HUES64 (cell line): Measurements from ENCODE around the gene FAM53B.
A peak's percentile ranks its signal among the peaks of the same experiment; 100 is the strongest.
"Not testable (repeated sequence)": the region's sequence is repeated elsewhere in the genome, so short reads cannot be mapped to it uniquely, and the experiment has no call there.

Source experiments
- H3K27ac ChIP-seq: 2 replicates; pipeline ENCODE4 v1.7.0; 2013; ENCODE audit warnings: low read depth, low read length, inconsistent platforms
- H3K27me3 ChIP-seq: 2 replicates; pipeline ENCODE4 v1.6.1; 2013; ENCODE audit warnings: mild to moderate bottlenecking, low read length; ENCODE audit not compliant: insufficient read depth
- H3K36me3 ChIP-seq: 2 replicates; pipeline ENCODE4 v1.6.1; 2013; ENCODE audit warnings: mild to moderate bottlenecking, low read length; ENCODE audit not compliant: insufficient read depth
- H3K4me1 ChIP-seq: 2 replicates; pipeline ENCODE4 v1.6.1; 2013; ENCODE audit warnings: mild to moderate bottlenecking, low read length, moderate library complexity; ENCODE audit not compliant: insufficient read depth
- H3K4me3 ChIP-seq: 2 replicates; pipeline ENCODE4 v1.5.1; 2013; ENCODE audit warnings: mild to moderate bottlenecking, low read length, moderate library complexity
- H3K9ac ChIP-seq: 2 replicates; pipeline ENCODE4 v1.6.1; 2013; ENCODE audit warnings: mild to moderate bottlenecking, low read depth, low read length
- H3K9me3 ChIP-seq: 2 replicates; pipeline ENCODE4 v1.6.1; 2013; ENCODE audit warnings: low read depth, low read length; ENCODE audit not compliant: insufficient read depth
- WGBS: fragments of 150-250, 120-280 bp; methylation state at CpG from one replicate; pipeline ENCODE4 v1.1.7; 2013; ENCODE audit warnings: missing lambda C conversion rate; 5-methylcytosine and 5-hydroxymethylcytosine counted together

The FAM53B gene

GRCh38 chr10:124754227-124754626, 10.0 kb upstream of the FAM53B start:
- H3K9ac ChIP-seq: no peak overlapping the region
- 97% methylated on average over 5 of the region's 5 CpGs for WGBS
- no peak overlapping the region for H3K27ac ChIP-seq
- H3K4me1 ChIP-seq: peaks cover 37% of the 10 kb centered on the region
- peaks cover 41% of the 10 kb centered on the region for H3K36me3 ChIP-seq
- H3K27me3 ChIP-seq: no peaks in the 10 kb centered on the region
- H3K4me3 ChIP-seq: no peak overlapping the region
- no peaks in the 10 kb centered on the region for H3K9me3 ChIP-seq

GRCh38 chr10:124748953-124749645, 4.9 kb upstream of the FAM53B start:
- Histone ChIP-seq H3K9me3 (no peaks in the 10 kb centered on the region), H3K27ac (no peak overlapping the region), H3K4me1 (peaks cover 14% of the 10 kb centered on the region; the same call in 1 of the 2 replicates), H3K36me3 (peaks cover 21% of the 10 kb centered on the region), H3K27me3 (no peaks in the 10 kb centered on the region), H3K9ac (no peak overlapping the region), H3K4me3 (no peak overlapping the region)
- 95% methylated on average over 3 of the region's 4 CpGs for WGBS

GRCh38 chr10:124748166-124748565, 4.0 kb upstream of the FAM53B start:
- no peaks in the 10 kb centered on the region for H3K9me3 ChIP-seq
- H3K4me1 ChIP-seq: peaks cover 14% of the 10 kb centered on the region; the same call in 1 of the 2 replicates
- WGBS: 94% methylated on average over 3 of the region's 3 CpGs
- H3K36me3 ChIP-seq: peaks cover 17% of the 10 kb centered on the region
- peaks cover 3% of the 10 kb centered on the region; the same call in 1 of the 2 replicates for H3K27me3 ChIP-seq
- H3K4me3 ChIP-seq: no peak overlapping the region
- no peak overlapping the region for H3K9ac ChIP-seq
- H3K27ac ChIP-seq: no peak overlapping the region

- Histone ChIP-seq H3K27me3 (peaks cover 6% of the 10 kb centered on the region), H3K36me3 (peaks cover 17% of the 10 kb centered on the region), H3K9me3 (no peaks in the 10 kb centered on the region), H3K9ac (no peak overlapping the region), H3K4me1 (peaks cover 14% of the 10 kb centered on the region; the same call in 1 of the 2 replicates), H3K27ac (no peak overlapping the region), H3K4me3 (no peak overlapping the region)
- 97% methylated on average over 1 of the region's 1 CpG for WGBS
Observed at GRCh38 chr10:124747745-124748144, 3.6 kb upstream of the FAM53B start.

- Histone ChIP-seq H3K9ac (no peak overlapping the region), H3K4me3 (no peak overlapping the region), H3K9me3 (no peaks in the 10 kb centered on the region), H3K27ac (no peak overlapping the region), H3K27me3 (peaks cover 14% of the 10 kb centered on the region), H3K4me1 (peaks cover 22% of the 10 kb centered on the region), H3K36me3 (peaks cover 17% of the 10 kb centered on the region)
- WGBS: 84% methylated on average over 2 of the region's 2 CpGs
Observed at GRCh38 chr10:124746992-124747391, 2.8 kb upstream of the FAM53B start.

GRCh38 chr10:124746447-124746846, 2.3 kb upstream of the FAM53B start:
- H3K4me1 ChIP-seq: peaks cover 27% of the 10 kb centered on the region
- H3K9ac ChIP-seq: not testable (repeated sequence)

GRCh38 chr10:124745673-124746072, 1.5 kb upstream of the FAM53B start:
- Histone ChIP-seq H3K27ac (no peak overlapping the region), H3K4me1 (peaks cover 34% of the 10 kb centered on the region), H3K9ac (no peak overlapping the region), H3K9me3 (no peaks in the 10 kb centered on the region), H3K27me3 (peaks cover 24% of the 10 kb centered on the region), H3K36me3 (peaks cover 17% of the 10 kb centered on the region), H3K4me3 (no peak overlapping the region)
- 65% methylated on average over 3 of the region's 3 CpGs for whole genome bisulfite sequencing

More at GRCh38 chr10:124746447-124746846, 2.3 kb upstream of the FAM53B start:
- not testable (repeated sequence) for H3K27ac ChIP-seq, H3K4me3 ChIP-seq, H3K9me3 ChIP-seq
- Histone ChIP-seq H3K27me3 (peaks cover 19% of the 10 kb centered on the region), H3K36me3 (peaks cover 17% of the 10 kb centered on the region)
- WGBS: 95% methylated on average over 8 of the region's 8 CpGs

GRCh38 chr10:124745252-124745651, 1.1 kb upstream of the FAM53B start:
- Histone ChIP-seq H3K27ac (peak overlapping the region; percentile 71; the same call in 1 of the 2 replicates), H3K27me3 (peaks cover 24% of the 10 kb centered on the region), H3K4me1 (peaks cover 38% of the 10 kb centered on the region), H3K9me3 (no peaks in the 10 kb centered on the region), H3K36me3 (peaks cover 14% of the 10 kb centered on the region), H3K4me3 (peak overlapping the region; percentile 68), H3K9ac (no peak overlapping the region)
- 88% methylated on average over 4 of the region's 4 CpGs for WGBS

GRCh38 chr10:124743191-124744101, 732 bp downstream of the FAM53B start:
- Histone ChIP-seq H3K4me1 (peaks cover 54% of the 10 kb centered on the region), H3K36me3 (peaks cover 8% of the 10 kb centered on the region), H3K9me3 (no peaks in the 10 kb centered on the region), H3K27ac (no peak overlapping the region; the same call in 1 of the 2 replicates), H3K27me3 (peaks cover 24% of the 10 kb centered on the region), H3K4me3 (peak overlapping the region; percentile 68), H3K9ac (peak overlapping the region; percentile 81)
- WGBS: under 1% methylated on average over 101 of the region's 101 CpGs

- Histone ChIP-seq H3K4me3 (peak overlapping the region; percentile 68), H3K4me1 (peaks cover 56% of the 10 kb centered on the region), H3K9ac (peak overlapping the region; percentile 81), H3K27me3 (peaks cover 24% of the 10 kb centered on the region), H3K9me3 (no peaks in the 10 kb centered on the region), H3K27ac (no peak overlapping the region), H3K36me3 (peaks cover under 1% of the 10 kb centered on the region; the same call in 1 of the 2 replicates)
- 3% methylated on average over 39 of the region's 42 CpGs for WGBS
Observed at GRCh38 chr10:124742413-124743190, 1.6 kb downstream of the FAM53B start.
